ENCODE results near the gene BCAS4.

BCAS4 gene

GRCh38 chr20:50854506-50855249 lies 59.8 kb downstream of the BCAS4 start:
- DNase-seq (ENCODE audit: low read depth in 2 of 3, low spot score in 1 of 3), result no peak

DNA sequence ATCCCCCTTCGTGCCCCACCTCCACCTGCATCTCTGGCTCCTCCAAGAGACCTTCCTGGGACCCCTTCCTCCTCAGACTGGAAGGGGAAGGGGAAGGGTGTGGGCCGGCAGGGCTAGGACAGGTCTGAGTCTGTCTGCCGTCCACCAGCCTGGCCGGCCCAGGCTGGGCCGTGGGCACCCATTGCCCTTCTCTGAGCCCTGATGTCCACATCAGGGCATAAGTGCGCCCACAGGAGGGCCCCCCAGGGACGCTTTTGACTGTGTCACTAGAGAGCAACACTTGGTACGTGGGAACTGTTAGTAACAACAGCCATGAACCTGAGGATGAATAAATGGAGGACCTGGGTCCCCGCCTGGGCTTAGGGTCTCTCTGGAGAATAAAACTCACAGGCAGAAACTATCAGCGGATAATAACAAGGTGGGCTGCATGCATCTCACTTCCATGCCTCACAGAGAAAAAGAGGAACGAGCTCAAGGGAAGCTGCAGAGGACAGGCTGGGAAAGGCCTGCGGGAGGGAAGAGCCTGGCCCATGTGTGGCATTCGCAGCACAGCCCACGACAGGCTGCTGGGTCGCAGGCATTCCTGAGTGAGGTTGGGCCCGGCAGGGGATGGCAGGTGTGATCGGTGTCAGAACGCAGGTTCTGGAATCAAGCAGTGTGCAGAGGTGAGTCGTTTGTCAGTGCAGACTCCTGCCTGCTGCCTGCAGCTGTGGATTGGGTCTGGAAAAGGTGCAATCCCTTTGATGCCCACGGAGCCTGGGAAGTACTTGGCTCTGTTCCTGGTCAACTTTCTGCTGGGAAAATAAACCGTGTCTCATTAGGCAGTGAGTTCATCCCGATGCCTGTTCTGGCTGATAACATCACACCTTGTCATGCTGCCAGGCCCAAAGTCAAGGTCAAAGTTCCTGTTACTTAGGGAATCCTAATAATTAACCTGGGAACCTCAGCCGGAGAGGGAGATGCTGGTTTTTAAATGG lies 60.9 kb downstream of the BCAS4 start:
- no peak for DNase-seq (ENCODE audit: low read depth in 2 of 3, low spot score in 1 of 3)

GRCh38 chr20:50856475-50857041 lies 61.7 kb downstream of the BCAS4 start:
- no peak for DNase-seq (ENCODE audit: low read depth in 2 of 3, low spot score in 1 of 3)

- no peak for DNase-seq (ENCODE audit: low read depth in 2 of 3, low spot score in 1 of 3)
These were observed 62.5 kb downstream of the BCAS4 start for GRCh38 chr20:50857348-50857747.

DNA sequence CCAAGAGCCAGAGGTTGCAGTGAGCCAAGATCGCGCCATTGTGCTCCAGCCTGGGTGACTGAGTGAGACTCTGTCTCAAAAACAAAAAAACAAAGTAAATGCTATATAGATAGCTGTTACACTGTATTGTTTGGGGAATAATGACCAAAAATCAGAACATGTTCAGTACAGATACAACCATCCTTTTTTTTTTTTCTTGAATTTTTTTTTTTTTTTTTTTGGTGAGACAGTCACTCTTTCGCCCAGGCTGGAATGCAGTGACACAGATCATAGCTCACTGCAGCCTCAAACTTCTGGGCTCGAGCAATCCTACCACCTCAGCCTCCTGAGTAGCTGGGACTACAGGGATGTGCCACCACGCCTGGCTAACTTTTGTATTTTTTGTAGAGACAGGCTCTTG lies 63.7 kb downstream of the BCAS4 start:
- DNase-seq (ENCODE audit: low read depth in 2 of 3, low spot score in 1 of 3), result no peak

- no peak for DNase-seq (ENCODE audit: low read depth in 2 of 3, low spot score in 1 of 3)
These were observed 64.3 kb downstream of the BCAS4 start for GRCh38 chr20:50859161-50859560.

DNA sequence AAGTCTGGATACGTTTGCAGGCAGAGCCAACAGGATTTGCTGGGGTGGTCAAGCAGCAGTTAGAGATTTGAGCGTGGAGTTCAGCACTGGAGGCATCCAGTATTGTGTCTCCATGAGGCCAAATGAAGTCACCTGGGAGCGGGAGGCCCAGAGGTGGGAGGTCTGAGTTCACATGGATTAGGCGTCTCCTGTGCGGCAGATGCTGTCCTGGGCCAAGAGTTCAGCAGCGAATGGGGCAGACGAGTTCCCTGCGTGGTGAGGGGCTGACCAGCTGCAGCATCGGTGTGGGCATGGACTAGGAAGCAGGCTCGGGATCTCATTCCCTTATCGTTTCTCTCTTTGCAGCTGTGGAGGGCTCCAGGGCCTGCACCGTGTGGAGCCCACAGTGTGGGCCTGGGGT lies 66.2 kb downstream of the BCAS4 start:
- DNase-seq (ENCODE audit: low read depth in 2 of 3, low spot score in 1 of 3), result no peak

- DNase-seq (ENCODE audit: low read depth in 2 of 3, low spot score in 1 of 3), result no peak
These were observed 67.7 kb downstream of the BCAS4 start for GRCh38 chr20:50862546-50862945.

GRCh38 chr20:50865114-50865513 lies 70.3 kb downstream of the BCAS4 start:
- no peak for DNase-seq (ENCODE audit: low read depth in 2 of 3, low spot score in 1 of 3)

GRCh38 chr20:50865591-50865990 lies 70.7 kb downstream of the BCAS4 start:
- no peak for DNase-seq (ENCODE audit: low read depth in 2 of 3, low spot score in 1 of 3)

- DNase-seq (ENCODE audit: low read depth in 2 of 3, low spot score in 1 of 3), result no peak
These were observed 71.3 kb downstream of the BCAS4 start for GRCh38 chr20:50866036-50866685.

- DNase-seq (ENCODE audit: low read depth in 2 of 3, low spot score in 1 of 3), result no peak
These were observed 72.0 kb downstream of the BCAS4 start for GRCh38 chr20:50866831-50867230.

- DNase-seq (ENCODE audit: low read depth in 2 of 3, low spot score in 1 of 3), result no peak
These were observed 72.9 kb downstream of the BCAS4 start for GRCh38 chr20:50867805-50868204.

DNA sequence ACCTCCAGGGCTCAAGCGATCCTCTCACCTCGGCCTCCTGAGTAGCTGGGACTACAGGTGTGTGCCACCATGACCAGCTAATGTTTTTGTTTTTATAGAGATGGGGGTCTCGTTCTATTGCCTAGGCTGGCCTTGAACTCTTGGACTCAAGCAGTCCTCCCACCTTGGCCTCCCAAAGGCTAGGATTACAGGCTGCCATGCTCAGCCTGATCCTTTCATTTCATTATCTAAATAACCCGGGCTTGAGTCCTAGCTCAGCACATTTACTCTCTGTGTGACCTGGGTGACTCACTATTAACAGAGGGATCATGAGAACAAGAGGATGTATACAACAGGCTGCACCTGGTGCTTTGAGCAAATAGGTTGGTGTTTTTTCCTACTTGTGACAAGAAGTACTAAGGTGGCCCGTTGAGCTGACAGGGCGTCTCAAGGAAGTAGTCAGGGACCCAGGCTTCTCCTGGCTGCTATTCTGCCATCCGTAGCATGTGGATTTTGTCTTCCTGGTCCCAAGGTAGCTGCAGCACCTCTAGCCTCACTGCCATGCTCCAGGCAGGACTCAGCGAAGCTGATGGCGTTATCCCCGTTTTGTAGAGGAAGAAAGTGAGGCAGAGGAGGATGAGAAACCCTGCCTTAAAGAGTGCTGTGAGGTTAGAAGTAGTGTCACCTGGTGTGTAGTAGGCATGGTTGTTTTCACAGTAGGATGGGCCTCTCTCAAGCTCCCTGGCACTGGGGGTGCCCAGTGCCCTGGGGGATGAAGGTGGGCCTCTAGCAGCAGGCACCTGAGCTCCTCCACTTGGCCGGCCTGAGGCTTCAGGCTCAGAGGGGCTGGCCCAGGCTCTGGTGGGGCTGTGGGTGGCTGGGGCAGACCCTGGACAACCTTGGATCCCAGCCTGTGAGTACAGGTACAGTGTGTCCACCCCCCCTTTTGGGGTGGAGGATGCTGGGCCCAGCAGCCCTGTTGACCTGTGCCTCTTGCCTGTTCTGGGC lies 73.9 kb downstream of the BCAS4 start:
- no peak for DNase-seq (ENCODE audit: low read depth in 2 of 3, low spot score in 1 of 3)

DNA sequence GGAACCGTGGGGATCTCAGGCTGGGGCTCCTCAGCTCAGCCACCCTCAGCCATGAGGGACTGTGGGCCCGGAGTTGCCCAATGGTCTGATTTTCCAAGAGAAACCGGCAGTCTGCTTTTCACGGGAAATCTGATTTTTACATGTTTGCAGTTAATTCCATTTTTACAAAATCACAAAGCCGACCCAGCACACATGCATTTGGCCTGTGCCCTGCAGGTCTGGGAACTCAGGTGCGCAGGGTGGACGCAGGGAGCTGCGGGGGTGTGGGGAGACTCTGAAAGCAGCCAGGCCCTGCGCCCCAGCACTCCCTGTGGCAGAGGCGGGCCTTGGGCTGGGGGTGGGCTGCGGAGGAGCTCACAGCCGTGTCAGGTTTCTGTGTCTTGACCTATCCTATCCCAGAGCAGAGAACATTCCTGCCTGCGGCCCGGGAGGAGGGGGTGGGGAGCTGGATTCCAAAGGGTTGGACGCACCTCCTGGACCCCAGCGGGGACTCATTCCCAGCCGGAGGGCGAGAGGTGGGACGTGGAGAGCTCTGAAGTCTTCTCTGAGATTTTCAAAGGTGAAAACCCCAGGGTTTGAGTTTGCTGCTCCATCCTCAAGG lies 75.8 kb downstream of the BCAS4 start:
- no peak for DNase-seq (ENCODE audit: low read depth in 2 of 3, low spot score in 1 of 3)

GRCh38 chr20:50872560-50873425 lies 77.9 kb downstream of the BCAS4 start:
- no peak for DNase-seq (ENCODE audit: low read depth in 2 of 3, low spot score in 1 of 3)

- DNase-seq (ENCODE audit: low read depth in 2 of 3, low spot score in 1 of 3), result no peak
These were observed 78.7 kb downstream of the BCAS4 start for GRCh38 chr20:50873585-50873984.

DNA sequence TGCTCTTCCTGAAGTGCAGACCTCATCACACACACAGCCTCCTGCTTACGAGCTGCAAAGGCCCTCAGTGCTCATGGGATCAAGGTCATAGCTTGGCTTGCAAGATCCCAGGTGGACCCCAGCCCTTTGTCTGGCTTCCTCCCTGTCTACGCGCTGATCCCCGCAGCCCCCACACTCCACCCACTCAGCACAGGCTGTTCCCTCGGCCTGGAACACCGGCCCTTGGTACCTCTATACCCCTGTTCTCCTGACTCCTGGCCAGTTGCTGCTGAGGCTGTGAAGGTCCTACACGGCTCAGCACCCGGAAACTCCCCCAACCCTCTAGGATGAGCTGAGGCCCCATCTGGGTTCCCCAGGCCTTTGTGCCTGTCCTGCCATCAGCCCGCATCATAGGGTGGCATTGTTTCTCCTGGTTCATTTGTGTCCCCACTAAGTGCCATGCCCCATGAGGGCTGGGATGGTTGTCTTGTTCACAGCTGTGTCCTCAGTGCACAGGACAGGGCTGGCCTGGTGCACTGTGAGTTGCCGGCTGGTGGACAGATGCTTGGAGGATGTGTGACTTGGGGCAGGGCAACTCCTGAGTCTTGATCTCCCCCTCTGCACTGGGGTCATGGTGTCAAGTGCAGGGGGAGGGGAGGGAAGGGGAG lies 79.4 kb downstream of the BCAS4 start:
- no peak for DNase-seq (ENCODE audit: low read depth in 2 of 3, low spot score in 1 of 3)

Data from stimulated activated CD4-positive, alpha-beta T cell treated with anti-CD3 and anti-CD28 coated beads, Interleukin-12 subunit alpha, Interleukin-12 subunit beta, amount 100 ng/mL, for 48 hours (primary cell).